Smooth muscle cell (in vitro differentiated cells): ENCODE measurements around the gene KDM6A. TPM values are rescaled to one million over a fixed set of nuclear protein-coding genes. Genes with fewer than 3 reads are reported as not detected.

Source experiments
- DNase-seq: peaks from one replicate; lab custom pipeline; 2025; ENCODE audit not compliant: unreplicated experiment; lab: John Stamatoyannopoulos, UW
- H2AFZ ChIP-seq: fragments of 200-600 bp; sonication (generic); 2 replicates; pipeline ENCODE4 v1.6.0; 2016; ENCODE audit warnings: antibody characterized with exemption, low read depth, mild to moderate bottlenecking
- H3F3A ChIP-seq: fragments of 200-600 bp; sonication (generic); 2 replicates; pipeline ENCODE4 v1.6.0; 2017; ENCODE audit warnings: antibody characterized with exemption, low read depth
- H3K27ac ChIP-seq: fragments of 200-600 bp; sonication (generic); 2 replicates; pipeline ENCODE4 v1.5.1; 2016; ENCODE audit warnings: low read depth, mild to moderate bottlenecking
- H3K27me3 ChIP-seq: fragments of 200-600 bp; sonication (generic); 2 replicates; pipeline ENCODE4 v1.6.1; 2016; ENCODE audit warnings: low read depth, mild to moderate bottlenecking
- H3K36me3 ChIP-seq: fragments of 200-600 bp; sonication (generic); 2 replicates; pipeline ENCODE4 v1.5.1; 2016; ENCODE audit warnings: low read depth
- H3K4me1 ChIP-seq: fragments of 200-600 bp; sonication (generic); 2 replicates; pipeline ENCODE4 v1.5.1; 2016; ENCODE audit warnings: low read depth
- H3K4me2 ChIP-seq: fragments of 200-600 bp; sonication (generic); 2 replicates; pipeline ENCODE4 v1.6.0; 2016; ENCODE audit warnings: mild to moderate bottlenecking
- H3K4me3 ChIP-seq: fragments of 200-600 bp; sonication (generic); 2 replicates; pipeline ENCODE4 v1.5.1; 2016; ENCODE audit warnings: mild to moderate bottlenecking
- H3K79me2 ChIP-seq: fragments of 200-600 bp; sonication (generic); 2 replicates; pipeline ENCODE4 v1.6.0; 2016; ENCODE audit warnings: low read depth, mild to moderate bottlenecking
- H3K9ac ChIP-seq: fragments of 200-600 bp; sonication (generic); 2 replicates; pipeline ENCODE4 v1.6.0; 2016; ENCODE audit warnings: low read depth
- H3K9me3 ChIP-seq: fragments of 200-600 bp; sonication (generic); replicated peaks from 2 replicates; pipeline ENCODE4 v1.5.1; 2016; ENCODE audit warnings: low read depth
- H4K20me1 ChIP-seq: fragments of 200-600 bp; sonication (generic); 2 replicates; pipeline ENCODE4 v1.6.0; 2016; ENCODE audit warnings: low read depth
- WGBS: methylation state at CpG from one replicate; pipeline ENCODE4 v1.1.7; 2016; ENCODE audit warnings: low lambda C conversion rate; 5-methylcytosine and 5-hydroxymethylcytosine counted together
- polyA plus RNA-seq: library from polyadenylated mRNA; unstranded; fragments of >200 nt; fragmentation: Nextera tagmentation; extraction: Ambion mirVana; gene quantifications from 2 replicates; pipeline ENCODE4 v1.2.1, GENCODE V29; 2016
- total RNA-seq: library from RNA; depleted of rRNA; stranded (reverse); fragments of >200 nt; gene quantifications from 2 replicates; pipeline ENCODE4 v1.2.3, GENCODE V29; 2014
- TF ChIP-seq, protein P1 (sequence below): fragments of 200-600 bp; sonication (generic); IDR thresholded peaks from 2 replicates; pipeline ENCODE4 v1.5.1; 2017; ENCODE audit warnings: borderline replicate concordance, mild to moderate bottlenecking, antibody characterized with exemption; ENCODE audit not compliant: insufficient read depth, poor library complexity, severe bottlenecking

KDM6A gene
- total and polyA plus RNA-seq, 2 experiments from 2014 or later, result 9.6 to 28.1 TPM

DNA sequence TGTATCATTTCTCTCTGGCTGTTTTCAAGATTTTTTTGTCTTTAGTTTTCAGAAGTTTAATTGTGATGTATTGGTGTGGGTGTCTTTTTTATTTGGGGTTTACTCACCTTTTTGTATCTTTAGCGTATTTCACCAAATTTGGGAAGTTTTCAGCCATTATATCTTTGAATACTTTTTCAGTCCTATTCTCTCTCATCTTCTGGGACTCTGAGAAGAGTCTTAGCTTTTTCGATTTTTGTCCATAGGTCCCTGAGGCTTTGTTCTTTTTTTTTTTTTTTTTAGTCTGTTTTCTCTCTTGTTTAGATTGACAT, 23.8 kb downstream of the KDM6A start:
- no peak overlapping the region for H2AFZ ChIP-seq
- H3K4me2 ChIP-seq, result no peak overlapping the region
- H3K9ac ChIP-seq, result no peak overlapping the region
- H3K36me3 ChIP-seq, result no peaks in the 10 kb centered on the region
- TF ChIP-seq, protein P1, sequence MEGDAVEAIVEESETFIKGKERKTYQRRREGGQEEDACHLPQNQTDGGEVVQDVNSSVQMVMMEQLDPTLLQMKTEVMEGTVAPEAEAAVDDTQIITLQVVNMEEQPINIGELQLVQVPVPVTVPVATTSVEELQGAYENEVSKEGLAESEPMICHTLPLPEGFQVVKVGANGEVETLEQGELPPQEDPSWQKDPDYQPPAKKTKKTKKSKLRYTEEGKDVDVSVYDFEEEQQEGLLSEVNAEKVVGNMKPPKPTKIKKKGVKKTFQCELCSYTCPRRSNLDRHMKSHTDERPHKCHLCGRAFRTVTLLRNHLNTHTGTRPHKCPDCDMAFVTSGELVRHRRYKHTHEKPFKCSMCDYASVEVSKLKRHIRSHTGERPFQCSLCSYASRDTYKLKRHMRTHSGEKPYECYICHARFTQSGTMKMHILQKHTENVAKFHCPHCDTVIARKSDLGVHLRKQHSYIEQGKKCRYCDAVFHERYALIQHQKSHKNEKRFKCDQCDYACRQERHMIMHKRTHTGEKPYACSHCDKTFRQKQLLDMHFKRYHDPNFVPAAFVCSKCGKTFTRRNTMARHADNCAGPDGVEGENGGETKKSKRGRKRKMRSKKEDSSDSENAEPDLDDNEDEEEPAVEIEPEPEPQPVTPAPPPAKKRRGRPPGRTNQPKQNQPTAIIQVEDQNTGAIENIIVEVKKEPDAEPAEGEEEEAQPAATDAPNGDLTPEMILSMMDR, result no peak
- WGBS, result 67% methylated on average over 2 of the region's 2 CpGs
- no peak for DNase-seq
- no peak overlapping the region for H3K27ac ChIP-seq
- peaks cover 70% of the 10 kb centered on the region for H4K20me1 ChIP-seq
- H3K79me2 ChIP-seq, result peaks cover 96% of the 10 kb centered on the region
- H3F3A ChIP-seq, result no peaks in the 10 kb centered on the region
- H3K27me3 ChIP-seq, result no peaks in the 10 kb centered on the region
- H3K4me1 ChIP-seq, result peaks cover 6% of the 10 kb centered on the region
- no peak overlapping the region for H3K4me3 ChIP-seq
- no peaks in the 10 kb centered on the region for H3K9me3 ChIP-seq

DNA sequence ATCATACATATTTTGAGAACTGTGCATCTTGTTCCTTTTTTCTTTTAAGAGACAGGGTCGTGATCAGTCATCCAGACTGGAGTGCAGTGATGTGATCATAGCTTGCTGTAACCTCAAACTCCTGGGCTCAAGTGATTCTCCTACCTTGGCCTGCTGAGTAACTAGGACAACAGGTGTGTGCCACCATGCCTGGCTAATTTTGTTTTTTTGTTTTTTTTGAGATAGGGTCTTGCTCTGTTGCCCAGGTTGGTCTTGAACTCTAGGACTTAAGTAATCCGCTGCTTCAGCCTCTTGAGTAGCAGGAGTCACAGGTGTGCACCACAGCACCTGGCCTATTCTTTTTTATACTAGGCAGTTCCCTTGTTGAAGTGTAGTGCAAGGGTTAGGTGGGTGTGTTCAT, 24.6 kb downstream of the KDM6A start:
- TF ChIP-seq, protein P1, result no peak
- H2AFZ ChIP-seq, result no peak overlapping the region
- H3K36me3 ChIP-seq, result no peaks in the 10 kb centered on the region
- no peak overlapping the region for H3K27ac ChIP-seq
- peaks cover 63% of the 10 kb centered on the region for H4K20me1 ChIP-seq
- H3K79me2 ChIP-seq, result peaks cover 97% of the 10 kb centered on the region
- 90% methylated on average over 2 of the region's 2 CpGs for WGBS
- no peaks in the 10 kb centered on the region for H3F3A ChIP-seq
- no peaks in the 10 kb centered on the region for H3K9me3 ChIP-seq
- H3K4me2 ChIP-seq, result no peak overlapping the region
- no peak overlapping the region for H3K4me3 ChIP-seq
- H3K4me1 ChIP-seq, result peaks cover 6% of the 10 kb centered on the region
- no peaks in the 10 kb centered on the region for H3K27me3 ChIP-seq
- no peak overlapping the region for H3K9ac ChIP-seq
- no peak for DNase-seq

DNA sequence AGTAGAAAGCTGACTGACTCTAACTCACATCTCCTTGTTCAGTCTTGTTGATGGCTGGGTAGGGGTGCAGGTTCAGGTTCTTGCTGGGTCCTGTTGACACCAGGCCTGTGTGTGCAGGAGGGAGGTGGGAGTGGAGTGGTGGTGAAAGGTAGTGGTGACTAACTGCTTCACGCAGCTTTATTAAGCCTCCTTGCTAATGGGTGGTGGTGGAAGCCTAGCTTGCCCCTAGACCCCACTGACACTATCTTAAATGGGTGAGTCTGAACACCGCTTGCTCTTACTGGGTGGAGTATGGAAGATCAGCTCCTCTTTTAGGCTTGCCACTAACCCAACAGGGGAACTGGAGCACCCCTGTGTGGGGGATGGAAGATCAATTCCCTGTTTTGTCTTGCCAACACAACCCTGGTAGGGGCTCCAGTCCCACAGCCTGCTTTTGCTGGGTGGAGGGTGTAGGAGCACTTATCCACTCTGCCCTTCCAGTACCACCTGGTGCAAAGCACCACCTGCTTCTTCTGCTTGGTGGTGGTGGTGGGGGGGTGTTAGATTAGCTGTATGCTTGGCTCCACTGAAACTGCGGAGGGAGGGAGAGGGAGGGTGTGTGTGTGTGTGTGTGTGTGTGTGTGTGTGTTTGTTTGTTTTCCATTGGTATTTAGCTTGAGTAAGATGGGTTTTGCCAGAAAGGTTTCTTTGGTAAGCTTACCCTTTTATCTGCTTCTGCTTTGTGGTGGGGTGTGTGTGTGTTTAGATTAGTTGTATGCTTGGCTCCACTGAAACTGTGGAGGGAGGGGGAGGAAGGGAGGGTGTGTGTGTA, 25.6 kb downstream of the KDM6A start:
- Histone ChIP-seq H3K36me3 (no peaks in the 10 kb centered on the region), H2AFZ (no peak overlapping the region), H3F3A (no peaks in the 10 kb centered on the region), H3K9ac (no peak overlapping the region), H3K79me2 (peaks cover 95% of the 10 kb centered on the region), H3K4me3 (no peak overlapping the region), H3K4me1 (peaks cover 6% of the 10 kb centered on the region), H4K20me1 (peaks cover 60% of the 10 kb centered on the region), H3K27me3 (no peaks in the 10 kb centered on the region), H3K27ac (no peak overlapping the region), H3K4me2 (no peak overlapping the region), H3K9me3 (no peaks in the 10 kb centered on the region)
- WGBS, result 67% methylated on average over 3 of the region's 3 CpGs
- DNase-seq, result no peak
- TF ChIP-seq, protein P1, result no peak

DNA sequence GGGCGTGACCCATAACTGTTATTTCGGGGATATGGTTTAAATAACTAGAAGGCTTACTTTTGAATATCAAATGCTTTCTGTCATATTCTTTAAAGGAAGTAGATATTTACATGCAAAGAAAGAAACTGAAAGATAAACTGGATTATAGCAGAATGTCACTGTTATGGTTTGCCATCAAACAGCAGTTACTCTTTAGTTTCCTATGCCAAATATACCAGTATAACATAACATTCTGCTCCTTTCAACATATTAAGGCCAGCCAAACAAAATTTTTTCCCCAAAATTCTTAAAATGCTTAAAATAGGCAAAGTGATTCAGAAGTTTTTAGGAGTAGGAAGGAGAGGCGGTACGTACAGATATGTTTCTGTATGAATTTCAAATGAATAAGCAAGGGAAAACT, 27.0 kb downstream of the KDM6A start:
- Histone ChIP-seq H3K4me1 (peaks cover 10% of the 10 kb centered on the region), H3K4me3 (no peak overlapping the region)
- TF ChIP-seq, protein P1, result no peak

More for the DNA sequence above, 27.0 kb downstream of the KDM6A start:
- DNase-seq, result no peak
- H4K20me1 ChIP-seq, result peaks cover 66% of the 10 kb centered on the region
- no peaks in the 10 kb centered on the region for H3F3A ChIP-seq
- H3K9ac ChIP-seq, result no peak overlapping the region
- no peak overlapping the region for H3K4me2 ChIP-seq
- 87% methylated on average over 4 of the region's 4 CpGs for WGBS
- no peaks in the 10 kb centered on the region for H3K9me3 ChIP-seq
- no peak overlapping the region for H2AFZ ChIP-seq
- H3K27ac ChIP-seq, result no peak overlapping the region
- H3K79me2 ChIP-seq, result peaks cover 95% of the 10 kb centered on the region
- H3K36me3 ChIP-seq, result no peaks in the 10 kb centered on the region
- H3K27me3 ChIP-seq, result no peaks in the 10 kb centered on the region
